Prostate gland (tissue), 2 donors: ENCODE measurements around the gene NUDT8. TPM values are rescaled to one million over a fixed set of nuclear protein-coding genes. Genes with fewer than 3 reads are reported as not detected.

ENCODE experiments used
- DNase-seq: peaks from one replicate; pipeline ENCODE4 v3.0.0-alpha.2; 2019; ENCODE audit warnings: low spot score
- H3K27ac ChIP-seq, 2 donors: fragments of 200-600 bp; sonication (generic); 2 replicates each; pipeline ENCODE4 v1.5.1; 2017 to 2019
- H3K27me3 ChIP-seq: fragments of 200-600 bp; sonication (generic); replicated peaks from 2 replicates; pipeline ENCODE4 v1.5.1; 2019; ENCODE audit not compliant: insufficient read depth
- H3K36me3 ChIP-seq, 2 donors: fragments of 200-600 bp; sonication (generic); 1 replicate in 1 of 2; 2 replicates in 1 of 2; pipeline versions ENCODE4 v1.5.1 to v1.8.1; 2017 to 2019
- H3K4me1 ChIP-seq: fragments of 200-600 bp; sonication (generic); replicated peaks from 2 replicates; pipeline ENCODE4 v1.5.1; 2019
- H3K4me3 ChIP-seq, 2 donors: fragments of 200-600 bp; sonication (generic); 2 replicates each; pipeline ENCODE4 v1.5.1; 2017 to 2019
- H3K9me3 ChIP-seq: fragments of 200-600 bp; sonication (generic); 2 replicates; pipeline ENCODE4 v1.5.1; 2017
- POLR2A ChIP-seq: fragments of 450-650 bp; IDR thresholded peaks from one replicate; pipeline ENCODE4 v1.6.1; 2016; ENCODE audit warnings: antibody characterized with exemption, mild to moderate bottlenecking
- POLR2AphosphoS5 ChIP-seq: sonication (generic); formaldehyde crosslinking; IDR thresholded peaks from one replicate; pipeline ENCODE4 v1.6.1; 2017; ENCODE audit warnings: antibody characterized with exemption
- WGBS: methylation state at CpG from one replicate; pipeline ENCODE4 v1.1.5; 2018; 5-methylcytosine and 5-hydroxymethylcytosine counted together
- intact Hi-C: fragments of 100-400 bp; cut with DNase I; formaldehyde crosslinking; loops from one replicate; pipeline ENCODE4 v1.14.2; 2022
- total RNA-seq, 2 donors: library from RNA; depleted of rRNA; stranded (reverse); fragments of >200 nt; gene quantifications; one replicate each; pipeline ENCODE4 v1.1.0, GENCODE V29; 2016
- TF ChIP-seq, protein P1 (sequence below), 4 experiments: fragments of 200-600 bp in 2 of 4; fragments of 450-650 bp in 2 of 4; sonication (generic) in 2 of 4; IDR thresholded peaks; 1 replicate in 3 of 4; 2 replicates in 1 of 4; pipeline ENCODE4 v1.5.1; 2016 to 2019; ENCODE audit warnings: antibody characterized with exemption in 4 of 4, mild to moderate bottlenecking in 2 of 4, moderate library complexity in 2 of 4

The NUDT8 gene
- total RNA-seq, 2 donors from 2014 or later, result 7.2 to 29.2 TPM

- H3K9me3 ChIP-seq, result no peaks in the 10 kb centered on the region
- intact Hi-C loops, result no loop called here
- H3K36me3 ChIP-seq, result no peaks in the 10 kb centered on the region
- H3K4me3 ChIP-seq, result no peak overlapping the region
- TF ChIP-seq POLR2A, result no peak
- no peak for TF ChIP-seq POLR2AphosphoS5
- TF ChIP-seq, protein P1, sequence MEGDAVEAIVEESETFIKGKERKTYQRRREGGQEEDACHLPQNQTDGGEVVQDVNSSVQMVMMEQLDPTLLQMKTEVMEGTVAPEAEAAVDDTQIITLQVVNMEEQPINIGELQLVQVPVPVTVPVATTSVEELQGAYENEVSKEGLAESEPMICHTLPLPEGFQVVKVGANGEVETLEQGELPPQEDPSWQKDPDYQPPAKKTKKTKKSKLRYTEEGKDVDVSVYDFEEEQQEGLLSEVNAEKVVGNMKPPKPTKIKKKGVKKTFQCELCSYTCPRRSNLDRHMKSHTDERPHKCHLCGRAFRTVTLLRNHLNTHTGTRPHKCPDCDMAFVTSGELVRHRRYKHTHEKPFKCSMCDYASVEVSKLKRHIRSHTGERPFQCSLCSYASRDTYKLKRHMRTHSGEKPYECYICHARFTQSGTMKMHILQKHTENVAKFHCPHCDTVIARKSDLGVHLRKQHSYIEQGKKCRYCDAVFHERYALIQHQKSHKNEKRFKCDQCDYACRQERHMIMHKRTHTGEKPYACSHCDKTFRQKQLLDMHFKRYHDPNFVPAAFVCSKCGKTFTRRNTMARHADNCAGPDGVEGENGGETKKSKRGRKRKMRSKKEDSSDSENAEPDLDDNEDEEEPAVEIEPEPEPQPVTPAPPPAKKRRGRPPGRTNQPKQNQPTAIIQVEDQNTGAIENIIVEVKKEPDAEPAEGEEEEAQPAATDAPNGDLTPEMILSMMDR (IDR thresholded peaks at IDR 0.05), result no peak
- no peak overlapping the region for H3K27ac ChIP-seq
- no peak for DNase-seq
- no peaks in the 10 kb centered on the region for H3K4me1 ChIP-seq
- H3K27me3 ChIP-seq, result no peaks in the 10 kb centered on the region
- 90% methylated on average over 18 of the region's 22 CpGs for WGBS
Observed at GRCh38 chr11:67644472-67645418, 15.0 kb upstream of the NUDT8 start.

- no peaks in the 10 kb centered on the region for H3K27me3 ChIP-seq
- no peak overlapping the region for H3K27ac ChIP-seq
- H3K4me3 ChIP-seq, result no peak overlapping the region
- no peaks in the 10 kb centered on the region for H3K4me1 ChIP-seq
- WGBS, result 91% methylated on average over 5 of the region's 5 CpGs
- TF ChIP-seq POLR2A, result no peak
- TF ChIP-seq, protein P1 (IDR thresholded peaks at IDR 0.05), result peak in 1 of 4 experiments; percentile 6
- intact Hi-C loops, result no loop called here
- DNase-seq, result no peak
- H3K36me3 ChIP-seq, result no peaks in the 10 kb centered on the region
- H3K9me3 ChIP-seq, result no peaks in the 10 kb centered on the region
Observed at GRCh38 chr11:67644042-67644441, 14.3 kb upstream of the NUDT8 start.

- TF ChIP-seq, protein P1 (IDR thresholded peaks at IDR 0.05), result no peak
- TF ChIP-seq POLR2AphosphoS5, result no peak
- TF ChIP-seq POLR2A, result no peak
- Histone ChIP-seq H3K27me3 (no peaks in the 10 kb centered on the region), H3K27ac (no peak overlapping the region), H3K4me1 (no peaks in the 10 kb centered on the region), H3K4me3 (no peak overlapping the region), H3K36me3 (no peaks in the 10 kb centered on the region), H3K9me3 (no peaks in the 10 kb centered on the region)
- WGBS, result 90% methylated on average over 15 of the region's 15 CpGs
- intact Hi-C loops, result no loop called here
- no peak for DNase-seq
Observed at GRCh38 chr11:67642173-67643120, 12.7 kb upstream of the NUDT8 start.

DNA sequence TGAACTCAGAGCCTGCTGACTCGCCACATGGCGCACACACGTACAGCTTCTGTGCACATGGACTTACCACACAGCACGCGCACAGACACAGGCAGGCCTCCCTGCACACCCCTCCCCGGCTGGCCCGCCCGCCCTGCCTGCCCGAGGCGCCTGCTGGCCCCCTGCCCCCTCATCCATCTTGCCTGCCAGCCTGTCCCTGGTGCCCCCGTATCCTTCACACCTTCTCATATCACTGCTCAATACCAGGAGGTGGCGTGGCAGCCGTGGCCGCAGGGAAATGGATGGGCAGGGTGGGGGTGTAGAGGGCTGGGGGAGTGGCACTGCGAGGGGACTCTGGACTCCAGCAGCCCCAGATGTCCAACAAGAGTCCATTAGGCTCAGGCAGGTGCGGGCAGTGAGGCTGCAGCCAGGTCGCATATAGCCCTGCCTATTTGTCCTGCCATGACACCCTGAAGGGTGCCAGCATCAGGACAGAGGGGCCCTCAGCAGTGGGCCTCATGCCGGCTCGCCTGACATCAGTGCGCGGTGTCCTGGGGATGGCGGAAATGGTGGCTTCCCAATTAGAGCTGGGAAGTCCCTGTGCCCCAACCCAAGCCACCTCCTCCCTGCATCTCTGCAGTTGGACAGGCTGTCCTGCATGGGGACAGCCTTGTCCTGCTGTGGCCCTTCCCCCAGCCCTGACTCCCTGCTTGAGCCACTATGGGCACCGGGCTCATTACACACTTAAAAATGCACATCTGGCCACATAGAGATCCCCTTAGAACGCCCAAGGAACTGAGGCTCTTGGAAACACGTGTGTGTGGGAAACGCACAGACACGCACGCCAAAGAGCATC, 11.8 kb upstream of the NUDT8 start:
- intact Hi-C loops, result no loop called here
- DNase-seq, result no peak

More for the DNA sequence above, 11.8 kb upstream of the NUDT8 start:
- 81% methylated on average over 26 of the region's 28 CpGs for WGBS
- Histone ChIP-seq H3K27me3 (no peaks in the 10 kb centered on the region), H3K4me1 (no peaks in the 10 kb centered on the region), H3K27ac (no peak overlapping the region), H3K9me3 (no peaks in the 10 kb centered on the region), H3K4me3 (no peak overlapping the region), H3K36me3 (no peaks in the 10 kb centered on the region)
- TF ChIP-seq POLR2A (no peak), POLR2AphosphoS5 (no peak)
- TF ChIP-seq, protein P1 (IDR thresholded peaks at IDR 0.05), result no peak
